Sigmoid colon (tissue), 7 donors: Measurements from ENCODE around the gene ADORA1. TPM values are rescaled to one million over a fixed set of nuclear protein-coding genes. Genes with fewer than 3 reads are reported as not detected.

Experiments
- DNase-seq: peaks from one replicate; pipeline ENCODE4 v3.0.0-alpha.2; 2019
- H3K27ac ChIP-seq, 4 donors: fragments of 200-600 bp; sonication (generic); one replicate each; pipeline ENCODE4 v1.5.1; 2016 to 2019; ENCODE audit warnings: mild to moderate bottlenecking in 1 of 4
- H3K27me3 ChIP-seq, 3 donors: fragments of 200-600 bp; sonication (generic); one replicate each; pipeline ENCODE4 v1.5.1; 2019; ENCODE audit warnings: mild to moderate bottlenecking in 1 of 3
- H3K36me3 ChIP-seq, 4 donors: fragments of 200-600 bp; sonication (generic); one replicate each; pipeline ENCODE4 v1.5.1; 2016 to 2019
- H3K4me1 ChIP-seq, 4 donors: fragments of 200-600 bp; sonication (generic); one replicate each; pipeline ENCODE4 v1.5.1; 2017 to 2019
- H3K4me3 ChIP-seq, 4 donors: fragments of 200-600 bp; sonication (generic); one replicate each; pipeline ENCODE4 v1.5.1; 2017 to 2019; ENCODE audit warnings: mild to moderate bottlenecking in 2 of 4, moderate library complexity in 1 of 4
- H3K9me3 ChIP-seq, 4 donors: fragments of 200-600 bp in 3 of 4; sonication (generic) in 3 of 4; one replicate each; pipeline versions ENCODE4 v1.5.1 to v1.6.1; 2013 to 2019
- CTCF ChIP-seq, 4 experiments: fragments of 450-650 bp in 3 of 4; fragments of 200-600 bp in 1 of 4; IDR thresholded peaks; one replicate each; pipeline ENCODE4 v1.5.1; 2016 to 2019; ENCODE audit warnings: antibody characterized with exemption in 4 of 4, mild to moderate bottlenecking in 3 of 4, moderate library complexity in 2 of 4
- EP300 ChIP-seq, 4 donors: sonication (generic); formaldehyde crosslinking; IDR thresholded peaks; one replicate each; pipeline ENCODE4 v1.6.1; 2017; ENCODE audit warnings: antibody characterized with exemption in 4 of 4
- POLR2A ChIP-seq, 2 donors: fragments of 450-650 bp; IDR thresholded peaks; one replicate each; pipeline ENCODE4 v1.6.1; 2016; ENCODE audit warnings: antibody characterized with exemption in 2 of 2, mild to moderate bottlenecking in 2 of 2, moderate library complexity in 2 of 2
- WGBS, 2 donors: extraction: QIAGEN DNeasy Blood & Tissue Kit; methylation state at CpG; one replicate each; pipeline ENCODE4 v1.1.7; 2013; 5-methylcytosine and 5-hydroxymethylcytosine counted together
- intact Hi-C: fragments of 100-400 bp; cut with DNase I; formaldehyde crosslinking; loops from one replicate; pipeline ENCODE4 v1.15.1; 2023
- polyA plus RNA-seq, 3 donors: library from polyadenylated mRNA; stranded (reverse); fragments of 200-250 nt; gene quantifications; one replicate each; pipeline ENCODE4 v1.2.3, GENCODE V29; 2013
- total RNA-seq, 4 donors: library from RNA; depleted of rRNA; stranded (reverse); fragments of >200 nt; gene quantifications; one replicate each; pipeline ENCODE4 v1.1.0, GENCODE V29; 2016
- donor health status: healthy with polysubstance abuse.
- donor health status: Bipolar disorder and iron deficiency.
- donor health status: healthy.

Gene ADORA1
- total and polyA plus RNA-seq, 7 donors, result 0.33 to 1.3 (median 1.0) TPM; not detected in 3

- peaks cover 0 to 11% (median 0%) of the 10 kb centered on the region in 3 donors for H3K27me3 ChIP-seq
- H3K27ac ChIP-seq, result no peak overlapping the region
- no peak for DNase-seq
- 36 to 39% methylated on average over 19 of the region's 19 CpGs for WGBS, 2 donors
- H3K4me1 ChIP-seq, result peaks cover 0 to 4% (median 2%) of the 10 kb centered on the region in 4 donors
- peak; percentile 23 to 77 (median 62) for TF ChIP-seq CTCF (IDR thresholded peaks at IDR 0.05)
- no peak for TF ChIP-seq EP300 (IDR thresholded peaks at IDR 0.05)
- no peak for TF ChIP-seq POLR2A (IDR thresholded peaks at IDR 0.05)
- no peak overlapping the region for H3K4me3 ChIP-seq
- H3K36me3 ChIP-seq, result no peaks in the 10 kb centered on the region
- intact Hi-C loops, result loop anchor here (1.0 to 2.0 kb wide), 2 partner anchors 98 to 177 kb away; no protein-coding TSS in a partner anchor
- no peaks in the 10 kb centered on the region for H3K9me3 ChIP-seq
Observed at GRCh38 chr1:203216274-203217138, 89.0 kb downstream of the ADORA1 start.

Other genes starting within 250 kb of the ADORA1 start
- 1 to 10 TPM; 3.6 to 7.3 (median 4.8) TPM for gene RABIF, start 238.6 kb upstream of the ADORA1 start, total RNA-seq
- 10 to 100 TPM in 2 of 3 donors, 1 to 10 TPM in 1; 9.0 to 17.6 (median 15.0) TPM for gene RABIF, start 238.6 kb upstream of the ADORA1 start, polyA plus RNA-seq
- 10 to 100 TPM; 12.9 to 23.9 (median 15.9) TPM for gene KLHL12, start 200.5 kb upstream of the ADORA1 start, total RNA-seq
- 10 to 100 TPM; 17.6 to 27.0 (median 23.6) TPM for gene KLHL12, start 200.5 kb upstream of the ADORA1 start, polyA plus RNA-seq
- gene ADIPOR1, start 169.4 kb upstream of the ADORA1 start, total RNA-seq, result 10 to 100 TPM; 57.4 to 76.2 (median 65.8) TPM
- gene ADIPOR1, start 169.4 kb upstream of the ADORA1 start, polyA plus RNA-seq, result 10 to 100 TPM; 54.4 to 82.9 (median 79.8) TPM
- 10 to 100 TPM; 24.6 to 45.3 (median 36.2) TPM for gene CYB5R1, start 160.5 kb upstream of the ADORA1 start, total RNA-seq
- 10 to 100 TPM in 1 of 3 donors, 1 to 10 TPM in 2; 8.6 to 27.1 (median 9.6) TPM for gene CYB5R1, start 160.5 kb upstream of the ADORA1 start, polyA plus RNA-seq
- gene TMEM183A, start 120.4 kb upstream of the ADORA1 start, total RNA-seq, result 10 to 100 TPM; 71.7 to 99.4 (median 88.2) TPM
- gene TMEM183A, start 120.4 kb upstream of the ADORA1 start, polyA plus RNA-seq, result 100 to 1,000 TPM in 1 of 3 donors, 10 to 100 TPM in 2; 72.5 to 108 (median 77.5) TPM
- 10 to 100 TPM in 1 of 4 donors, 1 to 10 TPM in 3; 1.1 to 15.0 (median 2.8) TPM for gene PPFIA4, start 101.2 kb upstream of the ADORA1 start, total RNA-seq
- under 1 TPM in 1 of 3 donors, not detected in 2; 0.52 TPM for gene PPFIA4, start 101.2 kb upstream of the ADORA1 start, polyA plus RNA-seq
- gene MYOG, start 41.7 kb upstream of the ADORA1 start, total RNA-seq, result not detected
- not detected for gene MYOG, start 41.7 kb upstream of the ADORA1 start, polyA plus RNA-seq
- gene MYBPH, start 48.1 kb downstream of the ADORA1 start, total RNA-seq, result not detected
- not detected for gene MYBPH, start 48.1 kb downstream of the ADORA1 start, polyA plus RNA-seq
- gene CHI3L1, start 59.0 kb downstream of the ADORA1 start, total RNA-seq, result 1 to 10 TPM in 3 of 4 donors, not detected in 1; 2.2 to 9.1 (median 2.6) TPM
- 10 to 100 TPM in 1 of 3 donors, 1 to 10 TPM in 2; 1.2 to 28.8 (median 4.9) TPM for gene CHI3L1, start 59.0 kb downstream of the ADORA1 start, polyA plus RNA-seq
- not detected for gene CHIT1, start 101.9 kb downstream of the ADORA1 start, total RNA-seq
- gene CHIT1, start 101.9 kb downstream of the ADORA1 start, polyA plus RNA-seq, result under 1 TPM in 1 of 3 donors, not detected in 2; 0.98 TPM
- gene BTG2, start 177.8 kb downstream of the ADORA1 start, total RNA-seq, result 100 to 1,000 TPM in 3 of 4 donors, 10 to 100 TPM in 1; 66.0 to 397 (median 180) TPM
- gene BTG2, start 177.8 kb downstream of the ADORA1 start, polyA plus RNA-seq, result 10 to 100 TPM; 37.2 to 81.0 (median 63.7) TPM
- gene FMOD, start 223.4 kb downstream of the ADORA1 start, total RNA-seq, result 10 to 100 TPM; 32.9 to 64.5 (median 40.4) TPM
- 10 to 100 TPM in 2 of 3 donors, 1 to 10 TPM in 1; 9.5 to 30.6 (median 17.5) TPM for gene FMOD, start 223.4 kb downstream of the ADORA1 start, polyA plus RNA-seq